NCI-H226 (cell line): ENCODE results near the gene TMEM198.
A peak's percentile ranks its signal among the peaks of the same experiment; 100 is the strongest.

Experiments
- DNase-seq: peaks from one replicate; pipeline ENCODE4 v3.0.0-alpha.2; 2015

Gene TMEM198

DNA sequence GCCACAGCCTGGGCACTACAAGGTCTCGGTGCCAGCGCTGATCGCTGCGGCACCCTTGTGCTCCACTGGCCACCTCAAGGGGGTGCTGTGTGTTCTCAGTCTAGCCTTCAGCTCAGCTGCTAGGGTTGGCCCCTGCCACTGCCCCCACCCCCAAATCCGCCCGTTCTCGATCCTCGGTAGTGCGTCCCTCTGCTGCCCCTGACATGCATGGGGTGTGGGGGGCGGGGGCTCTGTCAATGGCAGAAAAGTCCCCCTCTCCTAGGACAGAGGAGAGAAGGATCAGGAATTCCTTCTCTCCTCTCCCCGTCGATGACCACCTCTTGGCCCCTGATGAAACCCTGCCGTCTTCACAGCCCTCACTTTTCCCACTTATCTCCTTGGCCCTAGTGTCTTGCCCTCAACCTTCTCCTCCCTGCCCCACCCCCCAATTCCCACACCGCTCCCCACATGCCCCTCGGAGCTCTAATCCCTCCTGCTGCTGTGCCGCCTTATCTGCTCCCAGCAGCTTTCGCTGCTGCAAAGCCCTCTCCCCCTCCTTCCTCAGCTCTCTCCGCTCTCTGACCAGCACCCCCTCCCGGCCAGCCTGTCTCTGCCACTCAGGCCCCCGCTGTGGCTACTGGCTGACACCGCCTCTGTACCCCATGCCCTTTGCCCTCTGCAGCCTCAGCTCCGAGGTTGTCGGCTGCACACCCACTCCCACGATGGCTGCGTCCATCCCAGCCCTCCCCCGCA lies 33.9 kb upstream of the TMEM198 start:
- DNase-seq, result peak; percentile 63

DNA sequence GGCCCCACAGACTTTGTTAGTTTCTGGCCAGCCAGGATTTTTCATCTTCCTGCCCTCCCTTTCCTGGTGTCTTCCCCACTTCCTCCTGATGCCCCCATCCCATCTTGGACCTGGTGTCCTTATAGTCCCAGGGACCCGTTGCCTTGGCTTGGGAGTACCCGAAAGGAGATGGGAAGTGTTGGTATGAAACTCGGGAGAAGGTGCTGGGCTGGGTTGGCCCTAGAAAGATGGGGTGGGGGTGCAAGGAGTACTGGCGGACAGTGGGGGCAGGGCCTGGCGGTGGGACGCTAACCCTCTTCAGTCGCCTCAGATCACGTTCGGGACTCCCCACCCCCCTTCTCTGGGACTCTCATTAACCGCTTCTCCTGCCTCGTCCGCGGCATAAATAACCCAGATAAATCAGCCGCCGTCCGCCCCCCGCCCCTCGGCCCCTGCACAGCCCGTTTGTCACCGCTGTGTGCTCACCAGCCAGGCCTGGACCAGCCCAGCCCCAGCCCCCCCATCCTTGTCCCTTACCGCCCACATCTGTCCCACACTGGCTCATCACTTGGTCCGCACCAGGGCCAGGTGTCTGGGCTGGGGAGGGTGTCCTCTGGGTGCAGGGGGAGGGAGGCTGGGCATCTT lies 33.2 kb upstream of the TMEM198 start:
- no peak for DNase-seq

DNA sequence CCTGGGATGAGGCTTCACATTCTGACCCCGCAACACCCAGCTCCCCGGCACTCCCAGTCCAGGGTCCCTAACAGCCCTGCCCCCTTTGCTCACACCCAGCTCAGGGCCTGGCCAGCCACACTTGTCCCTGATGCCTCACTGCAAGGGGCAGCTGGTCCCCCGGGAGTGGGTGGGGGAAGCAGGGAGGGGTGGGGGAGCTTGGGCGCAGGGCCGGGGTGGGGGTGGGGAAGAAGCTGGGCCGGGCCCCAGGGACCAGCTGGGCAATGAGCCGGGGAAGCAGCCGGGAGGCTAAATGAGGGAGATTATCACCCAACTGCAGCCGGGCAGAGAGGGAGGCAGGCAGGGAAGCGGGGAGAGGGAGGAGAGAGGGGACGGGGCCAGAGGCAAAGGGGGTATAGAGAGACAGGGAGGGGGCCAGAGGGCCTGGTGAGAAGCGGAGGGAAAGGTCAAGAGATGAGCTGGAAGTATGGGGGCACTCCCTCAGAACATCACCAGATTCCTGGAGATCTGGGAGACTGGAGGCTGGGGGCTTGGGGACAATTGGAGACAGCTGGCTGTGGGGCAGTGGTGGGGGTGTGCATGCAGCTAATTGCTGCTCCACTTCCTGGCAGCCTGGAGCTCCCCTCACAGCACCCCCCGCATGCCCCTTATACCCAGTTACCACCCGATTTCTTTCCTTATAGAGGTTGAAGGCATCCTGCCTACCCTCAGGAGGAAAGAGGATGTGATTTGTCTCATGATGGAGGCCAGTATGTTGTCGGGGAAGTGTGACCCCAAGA lies 32.1 kb upstream of the TMEM198 start:
- no peak for DNase-seq

DNA sequence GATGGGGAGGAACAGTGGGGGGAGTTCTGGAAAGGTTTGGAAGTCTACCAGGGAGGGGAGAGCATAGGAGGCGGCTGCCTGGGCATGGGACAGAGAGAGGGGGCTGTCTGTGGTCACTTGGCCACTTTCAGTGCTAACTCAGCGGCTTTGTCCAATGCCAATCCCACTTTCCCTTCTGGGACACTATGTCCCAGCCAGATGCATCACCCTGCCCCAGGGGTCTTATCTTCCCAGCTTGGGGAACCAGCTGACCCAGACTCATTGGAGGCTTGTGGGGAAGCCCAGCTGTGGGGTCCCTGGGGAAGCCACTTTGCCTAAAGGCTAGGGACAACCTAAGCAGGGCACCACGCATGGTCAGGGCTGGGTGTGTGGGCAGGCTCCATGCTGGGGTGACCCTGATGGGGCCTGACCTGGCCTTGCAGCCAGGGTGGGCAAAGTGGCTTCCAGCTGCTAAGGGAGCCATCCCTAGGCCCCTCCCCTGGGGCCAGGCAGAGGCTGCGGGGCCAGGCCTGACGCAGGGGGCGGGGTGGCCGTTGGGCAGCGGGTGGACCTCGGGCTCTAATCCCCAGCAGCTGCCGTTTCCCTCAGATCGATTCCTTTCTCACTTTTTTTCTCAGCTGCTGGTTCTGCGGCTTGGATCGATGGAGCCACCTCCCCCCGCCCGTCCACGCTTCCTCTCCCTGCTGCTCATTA lies 31.2 kb upstream of the TMEM198 start:
- no peak for DNase-seq

DNA sequence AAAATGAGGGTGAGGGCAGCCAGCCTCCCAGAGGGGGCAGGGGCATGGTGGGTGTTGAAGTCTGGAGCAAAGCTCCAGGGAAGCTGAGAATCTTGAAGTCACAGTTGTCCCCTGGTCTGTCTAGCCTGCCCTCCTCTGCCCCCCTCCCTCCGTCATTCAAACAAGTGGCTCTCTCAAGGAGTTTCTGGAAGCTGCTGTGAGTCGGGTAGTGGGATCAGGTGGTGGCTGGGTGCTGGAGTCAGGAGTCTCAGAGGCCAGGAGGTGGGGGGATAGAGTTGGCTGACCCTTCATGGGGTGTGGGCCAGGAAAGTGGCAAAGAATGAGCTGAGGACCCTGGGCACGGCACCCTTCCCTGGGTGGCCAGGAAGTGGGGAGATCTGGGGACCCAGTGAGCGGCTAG lies 30.0 kb upstream of the TMEM198 start:
- DNase-seq, result no peak

DNA sequence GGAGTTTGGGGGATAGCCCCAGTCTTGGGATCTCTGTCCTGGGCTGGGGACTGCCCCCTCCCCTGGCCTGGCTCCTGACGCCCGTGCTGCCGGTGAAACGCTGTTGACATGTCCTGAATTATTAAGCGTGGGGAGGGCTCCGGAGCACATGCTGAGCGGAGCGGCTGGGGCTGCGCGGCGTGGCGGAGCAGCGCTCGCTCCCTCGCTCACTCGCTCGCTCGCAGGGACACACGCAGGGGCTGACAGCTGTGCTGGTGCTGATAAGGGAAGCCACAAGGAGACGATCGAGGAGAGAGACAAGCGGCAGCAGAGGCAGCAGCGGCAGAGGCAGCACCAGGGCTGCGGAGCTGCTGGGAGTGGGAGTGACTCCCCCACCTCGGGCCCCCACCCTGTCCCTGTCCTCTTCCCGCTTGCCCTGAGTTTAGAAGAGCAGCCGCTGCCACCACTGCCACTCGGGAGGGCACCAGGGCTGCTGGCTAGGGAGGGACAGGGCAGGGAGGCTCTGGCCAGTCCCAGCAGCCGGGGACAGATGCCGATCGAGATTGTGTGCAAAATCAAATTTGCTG lies 29.5 kb upstream of the TMEM198 start, which contains the start of gene ASIC4:
ASIC4 (plus strand) TSS at position 287 of the 566 bp plus-strand sequence; CDS start at position 530, 243 bp downstream.
- DNase-seq, result no peak

DNA sequence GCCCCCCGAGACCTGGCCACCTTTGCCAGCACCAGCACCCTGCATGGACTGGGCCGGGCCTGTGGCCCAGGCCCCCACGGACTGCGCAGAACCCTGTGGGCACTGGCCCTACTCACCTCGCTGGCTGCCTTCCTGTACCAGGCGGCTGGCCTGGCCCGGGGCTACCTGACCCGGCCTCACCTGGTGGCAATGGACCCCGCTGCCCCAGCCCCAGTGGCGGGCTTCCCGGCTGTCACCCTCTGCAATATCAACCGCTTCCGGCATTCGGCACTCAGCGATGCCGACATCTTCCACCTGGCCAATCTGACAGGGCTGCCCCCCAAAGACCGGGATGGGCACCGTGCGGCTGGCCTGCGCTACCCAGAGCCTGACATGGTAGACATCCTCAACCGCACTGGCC lies 29.0 kb upstream of the TMEM198 start:
- no peak for DNase-seq

DNA sequence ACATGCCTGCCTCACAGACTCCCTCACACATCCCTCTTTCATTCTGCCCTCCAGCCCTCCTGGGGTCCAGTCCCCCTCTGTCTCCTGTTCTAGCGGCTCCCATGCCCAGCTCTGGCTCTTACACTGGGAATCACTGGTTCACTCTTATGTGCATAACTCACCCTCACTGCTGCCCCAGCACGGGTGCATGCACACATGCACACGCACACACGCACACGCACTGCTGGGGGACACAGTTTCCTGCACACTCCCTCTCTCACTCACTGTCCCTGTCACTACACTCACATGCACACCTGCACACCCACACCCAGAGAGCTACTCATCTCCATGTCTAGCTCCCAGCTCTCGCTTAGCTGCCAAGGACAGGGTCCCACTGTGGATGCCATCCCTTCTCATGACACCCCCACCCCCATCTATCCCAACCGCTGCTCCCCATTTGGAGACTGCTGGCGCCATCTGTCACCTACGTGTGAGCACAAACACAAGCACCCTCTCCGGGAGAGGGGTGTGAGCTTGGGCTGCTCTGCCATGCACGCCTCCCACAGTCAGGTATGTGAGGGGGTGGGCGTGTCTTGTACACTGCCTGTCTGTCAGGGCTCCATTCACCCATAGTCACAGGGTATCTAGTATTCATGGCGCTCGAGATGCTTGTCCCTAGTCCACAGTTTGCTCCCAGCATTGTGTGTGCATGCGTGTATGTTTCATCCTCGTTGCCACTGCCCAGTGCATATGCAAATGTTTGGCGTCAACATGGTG lies 27.8 kb upstream of the TMEM198 start:
- DNase-seq, result no peak

DNA sequence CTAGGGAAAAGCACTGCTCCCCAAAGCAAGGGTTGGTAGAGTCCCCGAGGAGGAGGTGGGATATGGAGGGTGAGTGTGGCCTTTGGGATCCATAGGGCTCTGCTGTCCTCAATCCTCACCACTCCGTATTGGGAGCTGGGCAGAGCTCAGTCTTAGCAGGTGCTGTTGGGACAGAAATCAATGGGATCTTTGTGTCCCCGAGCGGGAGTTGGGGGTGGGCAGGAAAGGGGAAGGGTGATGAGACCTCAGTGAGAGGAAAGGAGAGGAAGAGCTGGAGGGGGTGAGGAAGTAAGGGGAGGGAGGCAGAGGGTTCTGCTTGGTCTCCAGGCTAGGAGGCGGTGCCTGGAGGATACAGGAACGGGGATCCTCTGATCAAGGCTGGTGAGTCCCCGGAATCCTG lies 26.9 kb upstream of the TMEM198 start:
- DNase-seq, result no peak

DNA sequence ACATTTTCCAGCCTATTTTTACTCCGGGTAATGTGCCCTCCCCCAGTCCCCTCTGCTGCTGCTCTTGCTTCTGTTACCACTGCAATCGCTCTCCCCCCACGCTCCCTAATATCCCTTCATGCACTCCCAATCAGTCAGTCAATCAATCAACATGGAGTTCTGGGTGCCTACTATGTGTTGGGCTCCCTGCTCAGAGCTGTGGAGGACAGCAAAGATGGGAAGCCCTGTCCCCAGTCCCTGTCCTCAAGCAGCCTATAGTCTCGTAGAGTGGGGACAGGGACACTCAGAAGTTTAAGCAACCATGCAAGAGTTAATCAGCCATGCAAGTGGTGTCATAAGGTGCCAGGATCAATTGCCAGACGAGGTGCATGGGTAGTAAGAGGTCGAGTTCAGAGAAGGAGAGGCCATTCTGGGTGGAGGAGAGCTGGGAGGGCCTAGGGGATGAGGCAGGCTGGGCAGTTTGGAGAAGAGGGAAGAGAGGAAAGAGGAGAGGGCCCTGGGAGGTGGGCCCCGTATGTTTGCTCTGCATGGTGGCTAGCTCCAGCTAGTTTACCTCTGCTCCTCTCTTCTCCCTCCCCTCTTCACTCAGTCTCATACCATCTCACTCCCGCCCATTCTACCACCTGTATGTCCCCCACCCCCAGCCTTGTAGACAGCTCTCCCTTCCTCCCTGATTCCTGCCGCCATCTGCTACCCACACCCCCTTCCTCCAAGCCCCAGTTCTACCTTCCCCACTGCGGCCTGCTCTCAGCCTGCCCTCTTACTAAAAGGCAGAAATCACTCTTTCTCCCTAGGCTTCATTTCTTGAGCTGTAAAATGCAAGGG lies 25.7 kb upstream of the TMEM198 start:
- DNase-seq, result no peak

DNA sequence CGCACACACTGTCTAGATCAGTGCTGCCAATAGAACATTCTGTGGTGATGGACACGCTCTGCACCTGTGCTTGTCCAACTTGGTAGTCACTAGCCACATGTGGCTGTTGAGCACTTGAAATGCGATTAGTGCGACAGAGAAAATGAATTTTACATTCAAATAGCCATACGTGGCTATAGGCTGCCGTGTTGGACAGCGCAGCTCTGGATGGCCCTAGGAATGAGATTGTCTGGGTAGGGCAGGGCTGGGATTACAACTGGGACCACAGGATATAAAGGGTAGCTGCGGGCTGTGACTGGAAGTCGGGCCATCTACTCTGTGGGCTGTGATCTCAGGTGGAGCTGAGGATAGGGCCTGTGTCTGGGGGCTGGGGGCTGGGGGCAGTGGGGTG lies 24.3 kb upstream of the TMEM198 start:
- no peak for DNase-seq

DNA sequence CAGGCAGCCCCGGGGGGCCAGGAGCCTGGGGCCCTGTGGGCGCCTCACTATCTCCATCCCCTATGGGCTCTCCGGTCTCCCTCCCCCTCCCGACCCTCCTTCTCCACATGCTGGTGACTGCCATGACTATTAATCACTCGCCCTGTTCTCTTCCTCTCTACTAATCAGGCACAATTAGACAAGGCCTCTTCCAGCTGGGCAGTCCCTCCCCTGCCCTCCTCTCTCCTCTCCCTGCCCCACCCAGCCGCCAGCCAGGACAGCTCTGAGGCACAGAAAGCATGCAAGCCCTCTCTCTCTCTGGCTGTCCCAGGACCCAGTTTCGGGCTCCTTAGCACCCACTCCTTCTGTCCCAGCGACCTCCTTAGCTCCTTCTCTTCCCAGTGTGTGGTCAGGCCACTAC lies 23.7 kb upstream of the TMEM198 start:
- DNase-seq, result no peak

DNA sequence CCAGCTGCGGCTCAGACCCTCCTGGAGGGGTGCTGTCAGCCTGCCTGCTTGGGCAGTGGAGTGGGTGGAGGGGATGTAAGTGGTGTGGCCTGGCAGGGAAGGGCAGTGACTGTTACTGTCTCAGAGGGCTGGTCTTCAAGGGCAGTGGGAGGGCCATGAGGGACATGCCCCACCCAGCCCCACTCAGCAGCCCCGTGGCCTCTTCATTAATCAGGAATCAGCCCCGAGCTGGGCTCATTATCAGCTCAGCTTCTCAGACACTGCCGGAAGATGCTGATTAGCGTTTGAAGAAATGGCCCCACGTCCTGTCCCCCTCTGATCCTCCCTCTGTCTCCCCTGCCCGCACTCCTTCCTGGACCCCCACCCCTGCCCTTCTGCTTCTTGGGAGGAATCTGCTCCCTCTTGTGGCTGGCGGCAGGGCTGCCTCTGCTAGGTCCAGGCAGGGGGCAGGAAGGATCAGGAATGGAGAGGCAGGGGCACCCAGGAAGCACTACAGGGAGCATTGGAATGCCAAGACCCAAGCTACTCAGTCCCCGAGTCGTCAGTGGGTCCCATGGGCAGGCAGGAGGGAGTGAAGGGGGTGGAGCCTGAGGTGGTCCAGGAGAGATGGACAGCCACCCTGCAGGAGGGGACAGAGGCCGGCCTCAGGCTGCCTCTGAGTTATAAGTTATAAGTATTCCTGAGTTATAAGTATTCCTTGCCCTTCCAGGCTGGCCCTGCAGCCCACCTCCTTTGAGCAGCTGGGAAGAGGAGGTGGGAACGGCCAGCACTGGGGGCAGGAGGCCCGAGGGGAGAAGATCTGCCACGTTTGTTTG lies 22.6 kb upstream of the TMEM198 start:
- DNase-seq, result peak; percentile 63

DNA sequence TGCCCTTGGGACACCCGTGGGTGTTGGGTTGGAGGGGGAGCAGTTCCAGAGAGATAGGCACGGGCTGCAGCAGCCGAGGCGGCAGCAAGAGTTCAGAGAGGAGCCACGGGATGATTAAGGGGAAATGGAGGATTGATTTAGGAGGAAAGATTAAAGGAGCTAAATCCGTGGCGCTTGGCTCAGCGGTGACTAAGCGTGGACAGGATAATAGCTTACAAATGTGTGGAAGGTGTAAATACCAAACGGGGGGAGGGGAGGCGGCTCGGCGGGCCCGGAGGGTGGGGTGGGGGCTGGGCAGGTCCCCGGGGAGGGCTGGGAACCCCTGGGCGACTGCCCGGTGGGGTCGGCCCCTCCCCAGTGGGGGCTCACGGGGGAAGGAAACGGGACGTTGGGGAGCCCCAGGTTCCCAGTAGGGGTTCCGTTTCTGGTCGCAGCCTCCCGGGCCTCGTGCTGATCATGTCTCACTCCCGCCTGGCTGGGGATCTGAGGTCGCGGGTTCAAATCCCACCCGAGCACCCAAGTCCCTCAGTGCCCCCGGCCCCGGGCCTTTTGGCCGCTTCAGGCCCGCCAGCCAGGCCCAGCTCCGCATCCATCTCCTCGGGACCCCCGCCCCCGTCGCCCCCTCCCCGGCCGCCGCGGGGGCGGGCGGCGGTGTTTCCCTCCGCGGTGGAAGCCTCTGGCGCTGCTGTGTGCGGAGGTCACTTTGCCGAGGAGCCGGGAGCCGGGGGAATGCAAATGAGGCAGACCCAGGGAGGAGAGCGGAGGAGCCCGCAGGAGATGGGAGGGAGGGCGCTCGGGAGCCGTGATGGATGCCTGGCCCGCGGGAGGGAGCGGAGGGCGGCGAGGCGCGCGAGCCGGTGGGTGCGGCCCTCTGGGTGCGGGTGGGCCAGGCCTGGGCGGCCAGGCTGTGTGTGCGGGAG lies 21.5 kb upstream of the TMEM198 start:
- peak; percentile 77 for DNase-seq

DNA sequence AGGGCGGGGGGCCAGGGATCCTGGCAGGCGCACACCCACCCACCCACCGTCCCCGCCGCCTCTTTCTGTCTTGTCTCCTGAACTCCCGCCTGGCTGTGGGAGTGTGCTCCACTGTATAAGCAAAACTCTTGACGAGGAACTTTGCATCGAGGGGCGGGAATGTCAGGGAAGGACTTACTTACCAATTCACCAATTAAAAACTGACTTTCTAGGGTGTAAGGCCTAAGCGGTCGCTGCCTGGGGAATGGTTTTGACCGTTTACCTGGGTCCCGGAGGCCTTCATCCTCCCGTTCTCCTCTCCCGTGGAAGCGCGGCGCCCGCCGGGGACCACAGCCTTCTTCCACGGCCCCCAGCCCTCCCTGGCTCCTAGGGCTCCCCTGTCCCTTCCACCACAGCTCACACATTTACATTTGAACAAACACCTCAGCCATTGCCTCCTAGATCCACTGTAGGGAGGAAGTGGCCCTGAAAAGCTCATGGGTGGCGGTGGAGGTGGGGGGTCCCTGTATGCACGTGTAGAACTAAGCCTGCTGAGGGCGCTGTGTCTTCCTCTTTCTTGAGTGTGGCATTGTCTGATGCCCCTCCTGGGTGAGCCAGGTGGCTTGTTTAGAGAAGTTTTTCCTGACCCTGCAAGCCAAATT lies 20.7 kb upstream of the TMEM198 start:
- no peak for DNase-seq

DNA sequence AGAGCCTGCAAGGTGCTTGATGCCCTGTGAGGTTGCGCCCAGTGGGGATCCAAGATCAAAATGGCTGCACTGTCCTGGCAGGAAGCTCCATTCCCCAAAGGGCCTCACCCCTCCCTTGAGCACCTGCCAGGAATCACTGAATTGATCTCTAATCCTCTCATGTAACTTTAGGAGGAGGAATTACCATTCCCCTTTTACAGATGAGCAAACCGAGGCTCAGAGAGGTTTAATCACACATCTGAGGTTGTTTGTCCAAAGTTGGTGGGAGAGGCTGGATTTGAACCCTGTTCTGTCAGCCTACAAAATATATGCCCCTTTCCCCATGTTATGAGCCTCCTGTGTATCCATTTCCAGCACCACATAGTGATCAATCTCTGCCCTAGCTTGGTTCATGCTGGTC lies 19.0 kb upstream of the TMEM198 start:
- no peak for DNase-seq

DNA sequence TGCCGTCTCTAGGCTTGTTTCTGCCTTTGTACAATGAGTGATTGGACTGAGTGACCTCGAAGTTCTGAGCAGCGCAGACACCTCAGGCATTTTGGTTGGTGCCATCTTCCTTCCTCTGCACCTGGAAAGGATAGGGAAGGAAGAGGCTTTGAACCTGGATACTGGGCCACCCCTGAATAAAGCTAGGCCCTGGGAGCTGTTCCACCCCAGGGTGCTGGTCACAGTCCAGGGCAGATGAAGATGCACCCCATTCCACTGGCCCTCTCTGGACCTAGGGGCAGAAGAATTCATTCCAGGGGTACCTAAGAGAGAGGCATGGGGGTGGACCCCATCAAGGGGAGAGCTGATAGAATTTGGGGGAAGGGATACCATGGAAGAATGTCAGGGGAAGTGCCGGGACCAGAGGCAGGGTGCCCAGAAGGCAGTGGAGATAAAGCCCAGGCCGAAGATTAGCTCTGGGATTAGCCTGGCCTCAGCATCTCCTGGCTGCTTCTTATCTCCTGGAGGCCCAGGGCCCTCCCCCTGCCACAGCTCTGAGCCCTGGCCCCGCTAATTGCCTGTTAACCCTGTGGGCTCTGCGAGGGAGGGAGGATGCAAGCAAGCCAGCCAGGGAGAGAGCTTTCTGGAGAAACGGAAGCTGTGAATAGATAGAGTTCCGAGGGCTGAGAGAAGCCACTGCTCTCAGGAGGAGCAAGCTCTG lies 18.1 kb upstream of the TMEM198 start:
- DNase-seq, result peak; percentile 63
